HG03060 (cell line): ENCODE results near the gene UBQLN4.
"Not testable (repeated sequence)": the region's sequence is repeated elsewhere in the genome, so short reads cannot be mapped to it uniquely, and the experiment has no call there.

Source experiments
- ATAC-seq: cut with Tn5 transposase; IDR thresholded peaks from one replicate; pipeline ENCODE4 v1.9.1; 2021; ENCODE audit warnings: low read depth, moderate number of reproducible peaks; ENCODE audit not compliant: unreplicated experiment

UBQLN4 gene

DNA sequence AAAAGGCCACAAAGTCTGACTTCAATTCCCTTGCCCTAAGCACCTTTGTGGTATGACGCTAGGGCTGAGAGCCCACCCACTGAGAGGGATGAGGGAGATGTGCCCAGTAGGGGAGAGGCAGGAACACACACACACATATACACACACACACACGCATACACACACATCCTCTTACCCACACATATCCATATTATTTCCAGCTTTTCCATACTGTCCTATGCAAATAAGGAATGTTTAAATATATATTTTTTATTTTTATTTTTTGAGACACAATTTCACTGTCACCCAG lies 10.3 kb upstream of the UBQLN4 start:
- ATAC-seq, result no peak

DNA sequence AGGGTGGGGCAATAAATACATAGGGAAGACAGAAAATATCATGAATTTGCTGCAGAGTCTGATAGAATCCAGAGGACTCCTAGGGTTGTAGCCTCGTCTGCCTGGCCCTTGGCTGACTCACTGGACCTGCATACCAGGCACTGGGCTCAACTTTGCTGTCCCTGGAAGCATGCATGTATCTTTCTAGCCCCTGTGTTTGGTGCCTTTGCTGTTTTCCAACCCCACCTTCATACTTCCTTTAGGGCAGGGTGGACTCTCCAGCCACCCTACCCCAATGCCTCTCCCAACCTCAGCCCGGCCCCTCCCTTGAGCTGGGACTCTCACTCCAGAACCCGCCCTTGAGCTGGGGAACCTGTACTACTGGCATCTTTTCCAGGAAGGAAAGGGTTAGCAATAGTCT lies 8.6 kb upstream of the UBQLN4 start:
- ATAC-seq, result no peak

DNA sequence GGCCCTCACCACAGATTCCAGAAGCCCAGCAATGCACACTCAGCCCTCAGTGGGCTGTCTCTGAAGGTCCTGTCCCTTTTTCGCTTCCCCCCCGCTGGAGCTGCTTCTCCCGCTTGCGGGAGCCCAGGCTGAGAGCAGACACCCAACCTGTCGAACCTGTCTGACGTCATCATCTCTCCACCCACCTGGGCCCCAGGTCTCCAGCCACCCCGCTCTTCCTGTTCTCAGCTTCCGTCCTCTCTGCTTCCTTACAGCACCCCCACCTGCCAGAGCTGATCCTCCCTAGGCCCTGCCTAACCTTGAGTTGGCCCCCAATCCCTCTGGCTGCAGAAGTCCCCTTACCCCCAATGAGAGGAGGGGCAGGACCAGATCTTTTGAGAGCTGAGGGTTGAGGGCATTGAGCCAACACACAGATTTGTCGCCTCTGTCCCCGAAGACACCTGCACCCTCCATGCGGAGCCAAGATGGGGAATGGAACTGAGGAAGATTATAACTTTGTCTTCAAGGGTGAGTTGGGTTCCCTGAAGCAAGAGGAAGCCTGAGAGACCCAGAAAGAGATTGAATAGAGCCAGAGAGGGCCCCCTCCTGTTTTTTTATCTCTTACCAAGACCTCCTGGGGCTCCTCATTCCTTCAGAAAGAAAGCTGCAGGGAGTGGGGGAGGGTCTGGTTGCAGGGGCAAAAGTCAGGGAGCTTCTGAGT lies 7.5 kb upstream of the UBQLN4 start, which contains the start of gene RAB25:
Gene RAB25, plus strand, starts transcription at position 224 of the 700 bp plus-strand sequence. Its CDS starts 241 bp downstream, at position 465.
- ATAC-seq, result no peak

DNA sequence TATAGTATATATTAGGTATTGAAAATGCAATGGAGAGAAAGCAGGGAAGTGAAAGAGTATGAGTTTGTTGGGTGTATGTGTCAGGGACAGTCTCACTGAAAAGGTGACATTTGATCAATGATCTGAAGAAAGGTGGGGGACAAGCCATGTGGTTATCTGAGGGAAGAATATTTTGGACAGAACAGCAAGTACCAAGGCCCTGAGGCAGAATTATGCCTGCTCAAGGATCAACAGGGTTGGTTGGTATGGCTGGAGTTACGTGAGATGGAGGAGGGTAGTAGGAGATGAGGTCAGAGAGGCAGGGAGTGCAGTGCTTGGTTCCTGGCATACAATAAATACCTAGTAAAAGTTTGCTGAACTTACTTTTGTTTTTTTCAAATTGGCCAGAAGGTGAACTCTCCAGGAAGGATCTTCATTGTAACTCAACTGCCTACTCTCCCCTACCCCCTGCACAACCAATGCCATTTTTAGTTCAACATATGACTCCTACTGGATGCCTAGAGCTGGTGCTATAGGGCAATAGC lies 2.8 kb upstream of the UBQLN4 start:
- no peak for ATAC-seq

DNA sequence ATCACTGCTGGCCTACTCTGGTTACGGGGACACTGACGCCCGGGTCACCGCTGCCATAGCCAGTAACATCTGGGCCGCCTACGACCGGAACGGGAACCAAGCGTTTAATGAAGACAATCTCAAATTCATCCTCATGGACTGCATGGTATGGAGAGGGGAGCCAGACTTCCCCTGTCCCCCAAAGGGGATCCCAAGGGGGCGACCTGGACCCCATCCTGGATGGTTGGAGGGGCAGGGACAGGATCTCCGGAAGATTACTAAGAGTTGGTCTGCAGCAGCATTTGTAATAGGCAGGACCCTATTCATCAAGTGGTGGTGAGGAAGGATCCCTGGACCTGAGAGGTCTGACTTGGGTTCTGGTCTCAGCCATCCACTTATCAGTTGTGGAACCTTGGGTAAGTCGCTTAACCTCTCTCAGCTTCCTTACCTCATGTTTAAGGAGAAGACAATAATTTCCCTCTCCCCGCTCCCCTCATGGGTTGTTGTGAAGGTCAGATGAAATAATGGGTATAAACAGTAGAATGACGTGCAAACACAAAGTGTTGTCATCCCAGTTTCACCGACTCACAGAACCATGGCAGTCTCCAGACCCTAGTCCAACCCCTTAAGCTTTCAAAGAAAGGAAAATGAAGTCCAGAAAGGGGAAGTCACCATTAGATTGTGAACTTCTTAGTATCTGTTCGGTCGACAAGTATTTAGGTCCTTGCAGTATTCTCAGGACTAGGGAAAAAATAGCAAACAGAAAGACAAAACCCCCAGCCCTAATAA lies 1.9 kb upstream of the UBQLN4 start:
- ATAC-seq, result no peak

DNA sequence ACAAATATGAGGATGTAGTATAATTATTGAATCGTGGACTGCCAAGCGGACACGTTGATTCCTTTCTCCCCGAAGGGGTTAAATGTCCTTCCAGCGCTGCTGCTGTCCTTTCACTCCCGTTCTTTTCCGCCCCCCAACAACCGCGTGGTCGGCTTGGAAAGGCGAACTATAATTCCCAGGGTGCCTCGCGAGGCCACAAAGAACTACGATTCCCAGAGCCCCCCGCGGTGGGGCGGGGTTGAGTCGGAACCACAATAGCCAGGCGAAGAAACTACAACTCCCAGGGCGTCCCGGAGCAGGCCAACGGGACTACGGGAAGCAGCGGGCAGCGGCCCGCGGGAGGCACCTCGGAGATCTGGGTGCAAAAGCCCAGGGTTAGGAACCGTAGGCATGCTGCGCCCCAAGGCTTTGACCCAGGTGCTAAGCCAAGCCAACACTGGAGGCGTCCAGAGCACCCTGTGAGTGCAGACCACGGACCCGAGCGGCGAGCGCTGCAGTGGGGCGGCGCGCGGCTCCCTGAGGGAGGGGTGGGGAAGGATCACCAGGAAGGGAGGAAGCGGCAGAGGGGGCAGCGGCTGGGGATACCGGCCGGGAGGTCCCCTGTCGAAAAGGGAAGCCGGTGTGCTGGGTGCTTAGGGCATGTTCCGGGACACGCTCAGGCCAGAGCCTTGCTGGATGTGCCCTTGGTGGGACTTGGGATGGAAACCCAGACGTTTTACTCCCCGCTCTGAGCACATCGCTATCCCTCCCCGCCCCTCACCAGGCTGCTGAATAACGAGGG lies 1.1 kb upstream of the UBQLN4 start, which contains the start of gene LAMTOR2:
Gene LAMTOR2, plus strand, starts transcription at position 283 of the 781 bp plus-strand sequence. Its CDS starts 108 bp downstream, at position 391.
- ATAC-seq, result peak; percentile 58

DNA sequence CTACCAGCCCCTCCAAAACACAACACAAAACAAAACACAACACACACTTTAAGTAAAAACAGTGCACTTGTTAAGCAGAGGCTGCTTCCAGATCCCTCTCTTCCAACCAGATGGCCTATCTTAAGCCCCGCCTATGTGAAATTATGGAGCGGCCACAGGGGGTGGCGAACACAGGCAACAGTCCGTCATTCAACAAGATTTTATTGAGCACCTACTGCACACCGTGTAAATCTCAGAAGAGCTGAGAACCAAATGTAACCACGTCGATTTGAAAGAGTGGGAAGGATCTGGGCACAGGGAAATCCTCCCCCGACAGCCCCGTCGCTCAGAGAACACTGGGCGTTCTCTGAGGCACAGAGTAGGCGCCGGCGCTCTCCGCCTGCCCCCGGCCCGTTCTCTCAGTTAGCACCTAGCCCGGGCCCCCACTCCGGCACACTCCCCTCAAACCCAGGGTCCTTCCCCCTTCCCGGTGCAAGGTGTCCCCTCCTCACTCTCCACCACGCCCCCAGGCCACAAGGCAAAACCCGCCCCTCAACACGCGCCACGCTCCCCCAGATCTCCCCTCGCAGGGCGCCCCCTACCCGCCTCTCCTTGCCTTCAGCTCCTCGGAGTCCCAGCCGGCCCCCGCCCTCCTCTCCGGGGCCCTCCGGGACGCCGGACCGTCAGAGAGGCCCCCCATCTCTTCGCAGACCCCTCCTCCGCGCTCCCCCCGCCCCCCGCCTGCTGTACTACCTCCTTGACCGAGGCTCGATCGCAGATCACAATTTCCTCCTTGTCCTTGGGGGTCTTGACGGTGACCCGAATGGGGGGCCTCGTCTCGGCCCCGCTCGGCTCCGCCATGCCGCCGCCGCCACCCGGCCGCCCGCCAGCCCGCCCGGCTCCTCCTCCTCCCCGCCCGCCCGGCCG lies 483 bp downstream of the UBQLN4 start:
- ATAC-seq, result no peak

DNA sequence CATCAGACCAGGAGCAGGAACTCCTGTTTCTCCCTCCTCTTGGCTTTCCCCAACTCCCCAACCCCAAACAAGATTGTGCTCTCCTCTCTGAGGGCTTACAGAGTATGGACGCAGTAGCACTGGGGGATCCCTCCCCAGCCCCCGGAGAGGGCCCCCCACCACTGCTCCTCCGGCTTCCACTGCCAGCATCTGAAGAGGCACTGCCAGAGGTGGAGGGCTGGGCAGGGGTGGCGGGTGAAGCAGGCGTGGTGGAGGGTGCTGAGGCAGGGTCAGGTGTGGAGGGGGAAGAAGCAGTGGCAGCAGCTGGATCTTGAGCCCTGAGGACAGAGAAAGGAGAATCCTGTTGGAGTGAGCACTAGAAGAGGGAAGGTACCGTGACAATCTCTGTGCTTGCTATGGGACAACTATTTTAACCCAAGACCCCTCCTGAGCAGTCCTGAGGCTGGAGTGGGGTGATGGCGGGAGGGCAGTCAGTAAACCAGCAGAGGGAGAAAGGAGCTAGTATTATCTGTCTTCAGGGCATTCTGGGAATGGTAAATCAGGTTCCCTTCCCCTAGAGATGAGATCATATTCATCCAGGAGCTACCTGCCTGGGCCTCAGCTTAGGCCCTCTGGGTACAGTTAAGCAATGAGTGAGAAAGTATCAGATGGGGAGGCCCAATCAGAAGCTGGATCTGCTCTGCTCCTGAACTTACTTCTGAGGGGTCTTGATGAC lies 2.4 kb downstream of the UBQLN4 start:
- no peak for ATAC-seq

DNA sequence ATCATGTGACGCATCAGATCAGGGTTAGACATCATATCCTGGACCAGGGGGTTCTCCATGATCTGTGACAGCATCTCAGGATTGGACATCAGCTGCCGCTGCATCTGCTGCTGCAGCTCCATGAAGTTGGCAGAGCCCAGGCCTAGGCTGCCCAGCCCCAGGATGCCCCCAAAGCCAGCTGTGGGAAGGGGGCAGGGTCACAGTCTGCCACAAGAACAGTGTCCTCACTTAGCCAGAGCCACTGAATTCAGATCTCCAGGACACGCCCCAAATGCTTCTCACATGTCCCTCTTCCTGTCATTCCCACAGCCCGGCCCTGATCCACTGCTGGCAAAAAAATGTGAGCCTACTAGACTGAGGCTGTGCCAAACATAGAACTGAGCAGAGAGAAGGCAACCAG lies 3.2 kb downstream of the UBQLN4 start:
- ATAC-seq, result no peak

DNA sequence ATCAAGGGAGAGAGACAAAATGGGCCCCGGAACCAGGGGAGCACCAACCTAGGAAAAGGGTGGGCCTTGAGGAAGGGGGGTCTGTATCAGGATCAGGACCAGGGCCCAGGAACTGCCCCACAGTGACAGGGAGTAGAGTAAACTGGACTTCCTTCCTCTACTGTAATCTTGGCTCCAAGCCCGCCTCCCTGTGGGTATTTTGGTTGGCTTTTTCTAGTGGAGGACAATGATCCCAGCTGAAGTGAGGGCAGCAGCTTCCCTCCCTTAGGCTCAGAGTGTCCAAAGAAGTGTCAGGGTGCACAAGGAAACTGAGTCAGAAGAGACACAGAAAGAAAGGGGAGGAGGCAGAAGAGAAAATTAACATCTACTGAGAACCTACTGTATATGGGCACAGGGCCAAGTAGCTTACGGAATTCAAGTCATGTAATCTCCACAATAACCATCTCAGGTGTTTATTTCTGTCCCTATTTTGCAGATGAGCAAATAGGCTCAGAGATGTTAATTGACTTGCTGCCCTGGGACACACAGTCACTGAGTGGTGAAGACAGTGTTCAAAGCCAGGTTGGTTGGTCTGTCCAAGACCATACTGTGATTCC lies 4.8 kb downstream of the UBQLN4 start:
- ATAC-seq, result no peak

DNA sequence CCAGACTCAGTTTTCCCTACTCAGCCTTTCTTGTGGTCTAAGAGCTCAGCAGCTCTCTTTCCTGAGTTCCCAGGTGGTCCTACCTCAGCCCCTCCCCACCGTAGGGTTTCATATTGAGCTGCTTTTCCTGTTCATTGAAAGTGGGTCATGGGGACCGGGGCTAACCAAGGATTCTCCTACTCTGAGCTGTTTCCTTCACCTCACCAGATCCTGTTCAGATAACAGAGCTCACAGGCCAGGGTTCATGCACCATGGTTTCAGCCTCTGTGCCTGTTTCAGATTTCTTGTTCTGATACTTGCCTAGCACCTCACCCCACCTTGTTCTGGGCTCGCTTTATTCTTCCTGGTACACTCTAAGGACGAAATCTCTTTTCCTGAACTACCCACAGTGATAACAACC lies 8.5 kb downstream of the UBQLN4 start:
- ATAC-seq, result no peak

DNA sequence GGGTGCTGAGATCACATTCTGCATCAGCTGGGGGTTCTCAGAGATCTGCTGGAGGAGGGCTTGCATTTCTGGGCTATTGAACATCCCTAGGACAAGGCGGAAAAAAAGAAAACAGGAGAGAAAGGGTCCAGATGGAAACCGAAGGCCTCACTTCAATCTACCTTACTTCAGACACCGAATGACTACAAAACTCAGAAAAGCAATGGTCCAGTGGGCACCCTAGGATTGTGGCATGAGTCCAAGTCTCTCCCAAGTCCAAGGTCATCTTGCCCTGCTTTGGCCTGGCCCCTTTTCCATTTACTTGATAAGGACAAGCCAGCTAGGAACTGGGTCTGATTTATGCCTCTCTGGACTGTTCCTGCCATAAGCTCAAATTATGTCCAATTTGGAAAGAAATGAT lies 10.8 kb downstream of the UBQLN4 start:
- no peak for ATAC-seq

DNA sequence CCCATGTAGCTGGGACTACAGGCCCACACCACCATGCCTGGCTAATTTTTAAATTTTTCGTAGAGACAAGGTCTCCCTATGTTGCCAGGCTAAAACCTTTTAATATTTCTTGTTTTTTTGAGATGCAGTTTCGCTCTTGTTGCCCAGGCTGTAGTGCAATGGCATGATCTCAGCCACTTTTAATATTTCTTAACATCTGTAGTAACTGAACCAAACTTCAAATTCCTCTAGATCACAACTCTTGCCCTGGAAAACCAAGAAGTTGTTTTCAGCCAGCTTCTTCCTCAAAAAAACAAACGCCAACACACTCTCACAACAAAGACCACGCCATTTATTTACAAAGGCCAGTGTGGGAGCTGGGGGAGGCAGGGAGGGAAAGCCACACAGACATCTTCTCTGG lies 18.6 kb downstream of the UBQLN4 start:
- not testable (repeated sequence) for ATAC-seq

DNA sequence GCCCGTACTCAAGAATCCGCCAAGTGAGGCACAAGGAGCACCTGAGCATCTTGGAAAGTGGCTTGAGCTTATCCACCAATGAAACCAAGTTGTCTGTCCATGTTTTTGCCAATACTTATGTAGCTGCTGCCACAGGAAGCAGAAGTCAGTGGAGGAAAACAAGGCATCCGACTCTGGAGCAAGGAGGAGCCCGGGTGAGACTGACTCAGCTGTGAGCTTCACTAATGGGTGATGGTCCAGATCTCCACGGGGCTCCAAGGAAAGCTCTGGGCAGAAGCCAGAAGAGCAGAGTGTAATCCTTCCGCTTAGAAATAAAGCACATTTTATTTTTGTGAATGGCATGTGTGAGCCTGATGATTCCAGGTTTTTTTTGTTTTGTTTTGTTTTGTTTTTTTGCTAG lies 20.6 kb downstream of the UBQLN4 start:
- no peak for ATAC-seq

DNA sequence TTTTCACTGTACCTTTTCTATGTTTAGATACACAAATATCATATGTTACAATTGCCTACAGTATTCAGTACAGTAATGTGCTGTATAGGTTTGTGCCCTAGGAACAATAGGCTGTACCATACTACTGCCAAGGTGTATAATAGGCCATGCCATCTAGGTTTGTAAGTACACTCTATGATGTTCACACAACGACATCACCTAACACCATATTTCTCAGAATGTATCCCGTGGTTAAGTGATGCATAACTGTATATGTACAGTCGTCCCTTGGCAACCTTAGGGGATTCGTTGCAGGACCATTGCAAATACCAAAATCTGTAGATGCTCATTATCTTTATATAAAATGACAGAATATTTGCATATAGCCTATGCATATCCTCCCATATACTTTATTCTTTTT lies 27.0 kb downstream of the UBQLN4 start:
- ATAC-seq, result no peak

DNA sequence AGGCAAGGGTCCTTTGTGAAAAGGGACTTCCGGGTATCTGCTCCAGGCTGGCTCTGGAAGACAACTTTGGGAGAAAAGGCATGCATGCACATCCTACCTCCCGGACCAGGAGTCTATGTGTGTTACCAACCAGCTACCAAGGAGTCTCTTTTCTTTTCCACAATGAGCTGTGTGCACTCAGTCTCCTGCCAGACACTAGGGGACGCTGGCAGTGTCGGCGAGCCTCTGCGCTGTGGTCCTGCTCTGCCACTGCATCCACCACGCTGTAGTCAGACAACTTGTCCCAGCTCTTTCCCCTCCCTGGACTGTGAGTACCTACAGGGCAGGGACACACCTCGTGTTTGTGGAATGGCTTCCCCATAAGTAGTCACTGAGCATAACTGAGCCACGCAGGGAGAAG lies 27.7 kb downstream of the UBQLN4 start:
- no peak for ATAC-seq

DNA sequence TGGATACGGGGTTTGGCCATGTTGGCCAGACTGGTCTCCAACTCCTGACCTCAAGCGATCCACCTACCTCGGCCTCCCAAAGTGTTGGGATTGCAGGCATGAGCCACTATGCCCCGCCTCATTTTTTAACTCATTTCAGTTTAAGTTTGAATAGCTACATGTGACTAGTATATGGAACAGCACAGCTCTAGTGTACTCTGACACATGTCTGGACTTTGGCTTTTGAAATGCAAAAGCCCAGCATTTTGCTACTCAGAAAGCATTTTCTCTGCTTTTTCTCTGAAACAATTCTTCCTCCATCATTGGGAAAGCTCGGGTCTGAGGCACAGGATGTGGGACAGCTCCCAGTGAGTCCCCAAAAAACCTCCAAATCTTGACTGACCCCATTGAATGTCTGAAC lies 28.8 kb downstream of the UBQLN4 start:
- ATAC-seq, result no peak

DNA sequence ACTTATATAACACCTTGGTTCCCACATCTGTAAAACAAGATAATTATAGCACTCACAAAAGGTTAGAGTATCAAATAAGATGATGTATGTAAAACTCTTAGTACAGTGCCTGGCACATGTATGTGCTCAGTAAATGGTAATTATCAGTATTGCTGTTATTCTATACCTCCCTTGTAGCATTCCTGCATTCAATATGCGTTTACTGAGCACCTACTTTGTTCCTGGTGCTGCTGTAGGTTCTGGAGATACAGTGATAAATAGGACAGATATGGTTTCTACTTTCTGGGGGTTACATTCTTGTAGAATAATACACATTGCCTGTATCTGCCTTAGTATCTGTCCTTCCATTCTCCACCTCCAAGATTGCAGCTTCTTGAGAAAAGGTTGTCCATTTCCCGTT lies 31.6 kb downstream of the UBQLN4 start:
- no peak for ATAC-seq

DNA sequence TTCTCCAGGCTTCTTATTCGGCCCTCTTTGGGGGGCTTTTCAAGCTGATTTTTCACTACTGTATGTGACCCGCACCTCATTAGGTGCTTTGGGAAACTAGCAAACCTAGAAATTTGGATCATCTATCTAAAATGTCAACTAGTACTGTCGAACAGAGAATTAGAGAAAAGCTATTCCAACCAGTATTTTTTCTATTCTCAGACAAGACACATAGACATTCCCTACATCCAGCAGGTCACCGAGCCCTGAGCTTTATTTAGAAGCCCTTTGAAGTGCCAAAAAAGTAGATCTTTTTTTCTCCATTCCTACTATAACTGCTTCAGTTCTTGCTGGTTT lies 32.5 kb downstream of the UBQLN4 start:
- ATAC-seq, result no peak
